Measurements from ENCODE around the gene ZNF598. TPM values are rescaled to one million over a fixed set of nuclear protein-coding genes. Genes with fewer than 3 reads are reported as not detected.

ZNF598 gene
- total and polyA plus RNA-seq, 10 of the 15 experiments (the other 5 are each of a cell fraction or from before 2014, with no cell fraction given) = 0.08 to 74.0 (median 14.4) TPM

GRCh38 chr16:2044541-2044940 is 34.9 kb upstream of the ZNF598 start:
- CTCF ChIA-PET = no interaction called here
- DNase-seq (ENCODE audit: low read depth, low spot score) (no peak), ATAC-seq (no peak), FAIRE-seq (no peak)
- RAD21 ChIA-PET (ENCODE audit: unreplicated experiment) = interaction anchor here (0.9 kb wide), 1 partner anchor 22 kb away, joined by 3 read pairs; no protein-coding TSS in a partner anchor
- Histone ChIP-seq H4K20me1 (ENCODE audit: control insufficient read depth, insufficient read depth) (no peaks in the 10 kb centered on the region), H3K4me3 (no peak overlapping the region), H3K36me3 (ENCODE audit: control insufficient read depth in 2 of 2, insufficient read depth in 2 of 2, low read length in 1 of 2) (peaks cover 0 to 1% of the 10 kb centered on the region in 2 experiments; a peak in 2 of 4 replicates), H3K79me2 (ENCODE audit: control insufficient read depth, insufficient read depth, low read length) (peaks cover 16% of the 10 kb centered on the region), H3K27me3 (replicated peaks in 1 of 2; ENCODE audit: control insufficient read depth in 2 of 2, insufficient read depth in 2 of 2, low read length in 1 of 2) (no peaks in the 10 kb centered on the region), H3K27ac (ENCODE audit: control insufficient read depth, insufficient read depth) (no peak overlapping the region), H3K4me1 (ENCODE audit: control insufficient read depth, insufficient read depth, low read length) (peaks cover 22% of the 10 kb centered on the region), H3K9ac (ENCODE audit: control insufficient read depth, insufficient read depth, low read length) (no peak overlapping the region), H2AFZ (ENCODE audit: control insufficient read depth, low read depth, low read length) (no peak overlapping the region), H3K9me3 (replicated peaks; ENCODE audit: control insufficient read depth, insufficient read depth, low read length) (no peaks in the 10 kb centered on the region), H3K4me2 (ENCODE audit: control insufficient read depth, insufficient read depth) (no peak overlapping the region)
- POLR2A ChIA-PET = interaction anchor here (0.6 to 2.3 kb wide), 2 partner anchors 20 to 110 kb away, joined by 5 to 11 read pairs; partner anchors contain the start of gene TRAF7
- TF ChIP-seq BMI1 (IDR thresholded peaks at IDR 0.05; ENCODE audit: borderline replicate concordance) (no peak), JUND (IDR thresholded peaks at IDR 0.05; ENCODE audit: low read depth, low read length) (no peak), SUZ12 (IDR thresholded peaks at IDR 0.05; ENCODE audit: unreplicated experiment) (no peak), FOXM1 (IDR thresholded peaks at IDR 0.05; ENCODE audit: low read depth, low read length) (no peak), KDM1A (IDR thresholded peaks at IDR 0.05; ENCODE audit: borderline replicate concordance) (no peak), MAX (IDR thresholded peaks at IDR 0.05; ENCODE audit: low read depth, low read length) (no peak), TCF7 (IDR thresholded peaks at IDR 0.05; ENCODE audit: borderline replicate concordance) (no peak)
- no TSS peak for BruUV-seq (replicated peaks)
- WGBS (ENCODE audit: insufficient coverage, insufficient replicate concordance, low lambda C conversion rate, missing lambda C conversion rate) = 71% methylated on average over 22 of the region's 22 CpGs
- in situ Hi-C loops (cut with MboI) = no loop called here
- SMC1A ChIA-PET (ENCODE audit: uncharacterized antibody, unreplicated experiment) = interaction anchor here (1.3 kb wide), 1 partner anchor 12 kb away, joined by 4 read pairs; no protein-coding TSS in a partner anchor
- intact Hi-C loops (cut with micrococcal nuclease; ENCODE audit: unreplicated experiment) = no loop called here
